Subcutaneous abdominal adipose tissue (tissue), 5 donors: ENCODE results near the gene MYRF.

Experiments
- H3K27ac ChIP-seq: one replicate; pipeline ENCODE4 v1.7.0; 2013; ENCODE audit warnings: low read depth, mild to moderate bottlenecking, inconsistent platforms, low read length, moderate library complexity
- H3K27me3 ChIP-seq, 5 donors: one replicate each; pipeline ENCODE4 v1.7.0; 2013; ENCODE audit warnings: low read length in 5 of 5, inconsistent platforms in 1 of 5; ENCODE audit not compliant: control insufficient read depth in 5 of 5, insufficient read depth in 4 of 5
- H3K36me3 ChIP-seq, 5 donors: one replicate each; pipeline ENCODE4 v1.7.0; 2013; ENCODE audit warnings: low read length in 5 of 5; ENCODE audit not compliant: control insufficient read depth in 5 of 5, insufficient read depth in 5 of 5
- H3K4me1 ChIP-seq, 5 donors: one replicate each; pipeline ENCODE4 v1.7.0; 2013; ENCODE audit warnings: low read length in 5 of 5, mild to moderate bottlenecking in 3 of 5, moderate library complexity in 1 of 5; ENCODE audit not compliant: control insufficient read depth in 5 of 5, insufficient read depth in 5 of 5
- H3K4me3 ChIP-seq, 5 donors: one replicate each; pipeline ENCODE4 v1.7.0; 2013; ENCODE audit warnings: low read length in 5 of 5, low read depth in 1 of 5
- H3K9ac ChIP-seq, 5 donors: one replicate each; pipeline ENCODE4 v1.7.0; 2013; ENCODE audit warnings: low read length in 5 of 5, mild to moderate bottlenecking in 4 of 5, moderate library complexity in 3 of 5
- H3K9me3 ChIP-seq, 5 donors: one replicate each; pipeline ENCODE4 v1.7.0; 2013; ENCODE audit warnings: low read length in 5 of 5; ENCODE audit not compliant: control insufficient read depth in 5 of 5
- donor health status: healthy.
- donor health status: healthy.
- donor health status: healthy.
- donor health status: healthy.
- donor health status: healthy.

Gene MYRF

DNA sequence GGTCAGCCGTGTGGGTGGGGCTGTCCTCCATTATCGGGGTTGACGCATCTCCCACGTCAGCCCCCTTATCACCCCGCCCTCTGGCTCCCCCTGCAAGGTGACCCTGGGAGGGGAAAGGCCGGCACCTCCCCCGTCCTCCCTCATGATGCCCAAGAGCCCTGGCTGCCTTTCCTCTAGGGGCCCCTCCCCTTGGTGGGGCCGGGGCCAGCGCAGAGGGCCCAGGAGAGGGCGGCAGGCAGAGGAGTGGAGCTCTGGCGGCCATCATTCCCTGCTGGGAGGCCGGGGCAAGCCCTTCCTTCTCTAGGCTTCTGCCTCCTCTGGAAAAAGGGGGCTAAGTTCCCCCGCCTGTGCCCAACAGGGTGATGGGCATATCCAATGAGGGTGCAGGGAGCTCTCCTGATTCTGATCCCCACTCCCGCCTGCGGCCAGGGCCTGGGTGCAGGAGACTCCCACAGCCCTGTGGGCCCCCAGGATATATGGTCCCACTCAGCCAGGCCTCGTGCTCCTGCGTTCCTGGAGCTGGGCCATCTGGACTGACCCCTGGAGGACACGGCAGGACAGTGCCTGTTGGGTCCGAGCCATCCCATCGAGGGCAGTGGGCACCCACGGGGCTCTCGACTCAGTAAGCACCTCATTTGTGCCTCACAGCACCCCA is 12.3 kb downstream of the MYRF start:
- H3K36me3 ChIP-seq: no peaks in the 10 kb centered on the region
- H3K4me1 ChIP-seq: no peaks in the 10 kb centered on the region
- no peak overlapping the region for H3K4me3 ChIP-seq
- H3K9ac ChIP-seq: no peak overlapping the region
- peaks cover 11 to 27% (median 22%) of the 10 kb centered on the region in 5 donors for H3K27me3 ChIP-seq
- H3K27ac ChIP-seq: no peak overlapping the region
- no peaks in the 10 kb centered on the region for H3K9me3 ChIP-seq

DNA sequence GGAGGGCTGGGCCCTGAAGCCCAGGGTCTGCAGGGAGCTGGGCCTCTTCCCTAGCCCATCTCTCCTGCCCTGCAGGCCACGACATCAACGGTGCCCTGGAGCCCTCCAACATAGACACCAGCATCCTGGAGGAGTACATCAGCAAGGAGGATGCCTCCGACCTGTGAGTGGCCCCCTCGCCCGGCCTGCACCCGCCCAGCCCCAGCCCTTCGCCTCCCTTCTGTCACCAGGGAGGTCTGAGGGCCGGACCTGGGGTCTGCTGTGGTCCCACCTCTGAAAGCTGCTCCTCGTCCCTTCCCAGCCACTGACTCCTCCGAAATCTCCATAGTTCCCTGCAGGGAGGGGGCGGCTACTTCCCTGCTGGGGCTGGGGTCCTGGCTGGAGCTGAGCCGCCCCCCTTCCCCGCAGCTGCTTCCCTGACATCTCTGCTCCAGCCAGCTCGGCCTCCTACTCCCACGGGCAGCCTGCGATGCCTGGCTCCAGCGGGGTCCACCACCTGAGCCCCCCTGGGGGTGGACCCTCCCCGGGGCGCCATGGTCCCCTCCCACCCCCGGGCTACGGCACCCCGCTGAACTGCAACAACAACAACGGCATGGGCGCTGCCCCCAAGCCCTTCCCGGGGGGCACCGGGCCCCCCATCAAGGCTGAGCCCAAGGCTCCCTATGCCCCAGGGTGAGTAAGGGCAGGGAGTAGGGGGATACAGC is 13.3 kb downstream of the MYRF start:
- H3K9me3 ChIP-seq: no peaks in the 10 kb centered on the region
- no peak overlapping the region for H3K4me3 ChIP-seq
- H3K27ac ChIP-seq: no peak overlapping the region
- H3K9ac ChIP-seq: no peak overlapping the region
- H3K4me1 ChIP-seq: no peaks in the 10 kb centered on the region
- peaks cover 11 to 23% (median 21%) of the 10 kb centered on the region in 5 donors for H3K27me3 ChIP-seq
- no peaks in the 10 kb centered on the region for H3K36me3 ChIP-seq

DNA sequence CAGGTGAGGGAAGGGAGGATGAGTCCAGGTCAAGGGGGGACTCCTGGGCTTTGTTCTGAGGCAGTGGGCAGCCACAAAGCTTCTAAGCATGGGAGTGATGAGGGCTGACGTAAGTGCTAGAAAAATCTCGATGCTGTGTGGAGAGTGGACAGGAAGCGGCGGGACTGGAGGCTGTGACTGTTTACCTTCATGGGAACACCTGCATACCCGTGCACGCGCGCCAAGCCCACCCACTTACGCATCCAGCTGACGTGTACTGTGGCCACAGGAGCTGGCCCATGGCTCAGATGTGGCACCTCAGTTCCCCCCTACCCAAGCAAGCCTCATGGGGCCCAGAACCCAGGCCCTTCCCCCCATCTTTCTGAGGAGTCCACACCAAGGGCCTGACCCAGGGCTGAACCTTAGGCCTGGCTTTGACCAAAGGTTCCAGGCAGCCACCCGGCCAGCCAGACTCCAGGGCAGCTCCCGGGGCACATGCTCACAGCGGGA is 14.0 kb downstream of the MYRF start:
- Histone ChIP-seq H3K4me1 (no peaks in the 10 kb centered on the region), H3K9ac (no peak overlapping the region), H3K27ac (no peak overlapping the region), H3K9me3 (no peaks in the 10 kb centered on the region), H3K4me3 (no peak overlapping the region), H3K36me3 (no peaks in the 10 kb centered on the region), H3K27me3 (peaks cover 8 to 22% (median 20%) of the 10 kb centered on the region in 5 donors)

DNA sequence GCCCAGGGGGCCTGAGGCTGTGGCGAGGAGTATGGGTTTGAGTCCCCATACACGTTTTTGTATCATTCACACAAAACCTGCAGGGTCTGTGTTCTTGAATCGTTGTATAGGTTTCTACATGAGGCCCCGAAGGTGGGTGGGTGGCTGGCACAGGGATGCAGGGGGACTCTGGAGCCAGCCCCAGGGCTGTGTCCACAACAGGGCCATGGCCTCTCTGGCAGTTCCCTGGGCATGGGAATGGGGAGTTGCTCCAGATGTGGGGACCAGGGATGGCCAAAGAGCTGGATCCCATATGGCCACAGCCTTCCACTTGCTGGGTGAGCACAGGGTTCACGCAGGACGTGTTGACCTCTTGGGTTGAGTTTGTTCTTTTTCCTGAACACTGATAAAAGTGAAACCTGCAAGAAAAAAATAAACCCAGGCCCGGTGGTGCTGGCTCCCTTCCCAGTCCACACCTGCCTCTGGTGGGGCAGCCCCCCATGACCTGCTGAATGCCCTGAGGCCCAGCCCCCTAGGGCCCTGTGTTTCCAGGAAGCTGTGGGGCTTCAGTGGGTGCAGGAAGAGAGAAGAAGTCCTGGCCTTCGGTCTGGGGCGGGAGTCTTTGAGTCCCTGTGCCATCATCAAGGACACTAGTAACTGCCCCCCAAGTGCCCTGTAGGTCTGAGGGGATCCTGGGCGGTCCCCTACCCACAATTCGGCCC is 16.1 kb downstream of the MYRF start:
- Histone ChIP-seq H3K27ac (no peak overlapping the region), H3K27me3 (peaks cover 0 to 12% (median 7%) of the 10 kb centered on the region in 5 donors), H3K4me3 (no peak overlapping the region), H3K9ac (no peak overlapping the region), H3K4me1 (peaks cover 0 to 8% (median 0%) of the 10 kb centered on the region in 5 donors), H3K9me3 (no peaks in the 10 kb centered on the region), H3K36me3 (no peaks in the 10 kb centered on the region)

DNA sequence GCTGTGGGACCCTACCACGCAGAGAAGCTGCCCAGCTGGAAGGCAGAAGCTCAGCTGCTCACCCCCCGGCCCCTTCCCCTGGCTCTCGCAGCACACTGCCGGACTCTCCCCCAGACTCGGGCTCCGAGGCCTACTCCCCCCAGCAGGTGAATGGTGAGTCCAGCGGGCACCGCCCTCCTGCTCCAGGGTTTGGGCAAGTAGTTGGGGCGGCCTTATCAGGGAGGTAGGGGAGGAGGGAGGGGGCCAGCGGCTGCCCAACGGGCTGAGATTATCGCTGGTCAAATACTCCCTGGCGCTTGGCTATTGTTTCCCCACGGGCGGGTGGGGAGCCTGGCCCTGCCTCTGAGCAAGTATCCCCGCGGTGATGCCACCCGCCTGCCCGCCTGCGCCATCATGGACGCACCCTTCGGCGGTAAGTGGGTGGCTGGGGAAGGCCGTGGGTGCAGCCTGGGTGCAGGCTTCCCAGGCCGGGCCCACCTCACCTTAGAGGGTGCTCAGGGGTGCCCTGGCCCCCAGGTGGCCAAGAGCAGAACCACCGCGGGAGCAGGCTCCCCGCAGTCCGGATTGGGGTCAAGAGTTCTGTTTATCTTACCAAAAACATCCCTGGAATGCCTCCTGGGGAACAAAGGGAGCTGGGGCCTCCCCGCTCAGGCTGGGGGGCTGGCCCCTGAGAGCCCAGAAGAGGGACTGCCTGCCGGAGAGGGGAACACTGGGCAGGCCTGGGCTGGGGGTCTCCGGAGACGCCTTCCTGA is 16.9 kb downstream of the MYRF start:
- H3K27me3 ChIP-seq: peaks cover 0 to 12% (median 2%) of the 10 kb centered on the region in 5 donors
- H3K4me1 ChIP-seq: peaks cover 0 to 8% (median 0%) of the 10 kb centered on the region in 5 donors
- no peaks in the 10 kb centered on the region for H3K36me3 ChIP-seq
- no peak overlapping the region for H3K27ac ChIP-seq
- no peaks in the 10 kb centered on the region for H3K9me3 ChIP-seq
- no peak overlapping the region for H3K9ac ChIP-seq
- no peak overlapping the region for H3K4me3 ChIP-seq

DNA sequence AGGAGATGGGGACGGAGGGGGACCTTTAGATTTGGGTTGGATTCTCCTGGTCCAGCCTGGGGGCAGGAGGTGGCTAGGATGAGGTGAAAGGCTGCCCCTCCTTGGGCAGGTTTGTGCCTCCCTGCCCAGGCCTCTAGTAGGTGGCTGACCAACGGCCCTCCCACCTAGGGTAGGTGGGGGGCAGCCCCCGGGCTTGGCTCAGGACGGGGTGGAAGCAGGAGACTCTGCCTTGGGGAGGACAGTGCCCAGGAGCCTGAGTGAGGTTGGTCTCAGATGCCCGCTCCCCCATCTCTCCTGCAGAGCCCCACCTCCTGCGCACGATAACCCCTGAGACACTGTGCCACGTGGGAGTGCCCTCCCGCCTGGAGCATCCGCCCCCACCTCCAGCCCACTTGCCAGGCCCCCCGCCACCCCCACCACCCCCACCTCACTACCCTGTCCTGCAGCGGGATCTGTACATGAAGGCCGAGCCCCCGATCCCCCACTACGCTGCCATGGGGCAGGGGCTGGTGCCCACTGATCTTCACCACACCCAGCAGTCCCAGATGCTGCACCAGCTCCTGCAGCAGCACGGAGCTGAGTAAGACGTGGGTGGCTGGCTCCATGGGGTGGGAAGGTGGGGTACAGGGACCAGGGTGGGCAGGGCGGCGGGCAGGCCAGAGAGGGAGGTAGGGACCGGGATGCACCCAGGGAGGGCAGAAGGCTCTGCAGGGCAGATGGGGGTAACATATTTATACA is 17.7 kb downstream of the MYRF start:
- no peak overlapping the region for H3K4me3 ChIP-seq
- no peak overlapping the region for H3K27ac ChIP-seq
- H3K27me3 ChIP-seq: peaks cover 0 to 8% (median under 1%) of the 10 kb centered on the region in 5 donors
- H3K4me1 ChIP-seq: peaks cover 0 to 8% (median 0%) of the 10 kb centered on the region in 5 donors
- H3K36me3 ChIP-seq: no peaks in the 10 kb centered on the region
- no peaks in the 10 kb centered on the region for H3K9me3 ChIP-seq
- H3K9ac ChIP-seq: no peak overlapping the region

DNA sequence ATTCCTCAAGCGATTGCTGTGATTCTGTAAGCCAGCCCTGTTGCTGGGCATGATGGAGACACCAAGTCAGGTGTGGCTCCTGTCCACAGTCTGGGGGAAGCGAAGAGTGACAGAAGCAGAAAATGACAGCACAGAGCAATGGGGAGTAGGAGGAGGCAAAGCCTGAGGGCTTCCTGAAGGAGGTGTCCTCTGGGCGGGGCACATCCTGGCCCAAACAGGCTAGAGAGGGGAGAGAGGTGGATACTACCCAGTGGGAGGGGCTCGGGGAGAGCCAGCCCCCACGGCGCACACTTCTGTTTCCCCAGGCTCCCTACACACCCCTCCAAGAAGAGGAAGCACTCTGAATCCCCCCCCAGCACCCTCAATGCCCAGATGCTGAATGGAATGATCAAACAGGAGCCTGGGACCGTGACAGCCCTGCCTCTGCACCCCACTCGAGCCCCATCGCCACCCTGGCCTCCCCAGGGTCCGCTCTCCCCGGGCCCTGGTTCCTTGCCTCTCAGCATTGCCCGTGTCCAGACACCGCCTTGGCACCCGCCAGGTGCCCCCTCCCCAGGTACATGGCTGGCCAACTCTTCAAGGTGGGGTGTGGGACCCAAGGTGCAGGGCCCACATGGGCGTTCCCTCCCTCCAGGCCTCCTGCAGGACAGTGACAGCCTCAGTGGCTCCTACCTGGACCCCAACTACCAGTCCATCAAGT is 18.9 kb downstream of the MYRF start:
- no peaks in the 10 kb centered on the region for H3K36me3 ChIP-seq
- H3K4me1 ChIP-seq: peaks cover 0 to 8% (median under 1%) of the 10 kb centered on the region in 5 donors
- H3K9ac ChIP-seq: no peak overlapping the region
- H3K4me3 ChIP-seq: no peak overlapping the region
- no peak overlapping the region for H3K27ac ChIP-seq
- H3K27me3 ChIP-seq: peaks cover 0 to 9% (median 7%) of the 10 kb centered on the region in 5 donors
- H3K9me3 ChIP-seq: no peaks in the 10 kb centered on the region

DNA sequence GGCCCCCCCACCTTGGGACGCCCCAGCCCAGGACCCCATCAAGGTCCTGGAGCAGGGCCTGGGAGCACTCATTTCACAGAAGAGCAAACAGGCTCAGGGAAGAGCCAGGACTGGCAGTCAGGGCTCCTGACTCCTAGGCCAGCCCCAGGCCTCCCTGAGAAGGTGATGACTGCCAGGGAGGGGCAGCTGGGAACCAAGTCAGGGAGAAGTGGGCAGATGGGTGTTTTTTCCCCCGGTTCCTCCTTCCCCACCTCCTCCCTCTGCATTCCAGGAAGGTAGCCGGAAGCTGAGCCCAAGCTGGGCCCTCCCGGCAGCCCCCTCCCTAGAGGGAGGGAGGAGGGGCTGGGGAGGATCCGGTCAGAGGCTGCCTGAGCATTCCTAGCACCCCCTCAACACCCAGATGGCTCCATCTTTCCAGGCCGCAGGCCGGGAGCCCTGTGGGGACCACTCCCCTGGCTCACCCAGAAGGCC is 19.6 kb downstream of the MYRF start:
- H3K9ac ChIP-seq: no peak overlapping the region
- H3K36me3 ChIP-seq: no peaks in the 10 kb centered on the region
- peaks cover 0 to 13% (median 7%) of the 10 kb centered on the region in 5 donors for H3K27me3 ChIP-seq
- H3K4me1 ChIP-seq: peaks cover 0 to 12% (median 5%) of the 10 kb centered on the region in 5 donors
- H3K27ac ChIP-seq: no peak overlapping the region
- H3K9me3 ChIP-seq: no peaks in the 10 kb centered on the region
- H3K4me3 ChIP-seq: no peak overlapping the region

DNA sequence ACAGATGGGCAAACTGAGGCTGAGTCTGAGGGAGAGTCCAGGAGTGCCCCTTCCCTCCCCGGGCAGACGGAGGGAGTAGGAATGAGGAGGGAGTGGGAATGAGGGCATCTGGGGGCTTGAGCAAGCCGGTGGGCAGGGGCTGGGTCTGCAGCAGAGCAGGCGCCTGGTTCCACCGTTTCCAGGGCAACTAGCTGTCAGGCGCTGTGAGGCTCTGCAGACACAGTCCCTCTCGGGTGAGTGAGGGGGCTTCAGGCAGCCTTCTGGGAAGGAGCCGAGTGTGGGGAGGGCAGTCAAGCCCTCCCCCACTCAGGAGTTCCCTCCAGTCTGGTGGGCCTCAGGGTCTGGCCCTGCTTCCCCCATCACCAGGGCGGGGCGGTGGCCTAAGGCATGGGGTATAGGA is 20.9 kb downstream of the MYRF start:
- H3K4me1 ChIP-seq: peaks cover 0 to 19% (median 13%) of the 10 kb centered on the region in 5 donors
- no peak overlapping the region for H3K27ac ChIP-seq
- peaks cover 0 to 15% (median 7%) of the 10 kb centered on the region in 5 donors for H3K27me3 ChIP-seq
- no peak overlapping the region for H3K4me3 ChIP-seq
- no peaks in the 10 kb centered on the region for H3K9me3 ChIP-seq
- no peak overlapping the region for H3K9ac ChIP-seq
- H3K36me3 ChIP-seq: no peaks in the 10 kb centered on the region
